A549 (cell line): Measurements from ENCODE around the gene GPR89B.
"Not testable (repeated sequence)": the region's sequence is repeated elsewhere in the genome, so short reads cannot be mapped to it uniquely, and the experiment has no call there.

ENCODE experiments used
- POLR2A ChIP-seq: IDR thresholded peaks from 2 replicates; pipeline ENCODE4 v1.6.1; 2012; ENCODE audit warnings: mild to moderate bottlenecking, low read length
- RFX5 ChIP-seq: fragments of 450-650 bp; IDR thresholded peaks from 2 replicates; pipeline ENCODE4 v1.7.1; 2014; ENCODE audit warnings: antibody characterized with exemption, mild to moderate bottlenecking, moderate library complexity
- TF ChIP-seq, protein P1 (sequence below): fragments of >200 bp; sonication (Bioruptor Twin); formaldehyde crosslinking; IDR thresholded peaks from 3 replicates; pipeline ENCODE4 v1.5.1; 2016

GRCh38 chr1:148014289-148015200 is 86.3 kb downstream of the GPR89B start:
- TF ChIP-seq, protein P1, sequence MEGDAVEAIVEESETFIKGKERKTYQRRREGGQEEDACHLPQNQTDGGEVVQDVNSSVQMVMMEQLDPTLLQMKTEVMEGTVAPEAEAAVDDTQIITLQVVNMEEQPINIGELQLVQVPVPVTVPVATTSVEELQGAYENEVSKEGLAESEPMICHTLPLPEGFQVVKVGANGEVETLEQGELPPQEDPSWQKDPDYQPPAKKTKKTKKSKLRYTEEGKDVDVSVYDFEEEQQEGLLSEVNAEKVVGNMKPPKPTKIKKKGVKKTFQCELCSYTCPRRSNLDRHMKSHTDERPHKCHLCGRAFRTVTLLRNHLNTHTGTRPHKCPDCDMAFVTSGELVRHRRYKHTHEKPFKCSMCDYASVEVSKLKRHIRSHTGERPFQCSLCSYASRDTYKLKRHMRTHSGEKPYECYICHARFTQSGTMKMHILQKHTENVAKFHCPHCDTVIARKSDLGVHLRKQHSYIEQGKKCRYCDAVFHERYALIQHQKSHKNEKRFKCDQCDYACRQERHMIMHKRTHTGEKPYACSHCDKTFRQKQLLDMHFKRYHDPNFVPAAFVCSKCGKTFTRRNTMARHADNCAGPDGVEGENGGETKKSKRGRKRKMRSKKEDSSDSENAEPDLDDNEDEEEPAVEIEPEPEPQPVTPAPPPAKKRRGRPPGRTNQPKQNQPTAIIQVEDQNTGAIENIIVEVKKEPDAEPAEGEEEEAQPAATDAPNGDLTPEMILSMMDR = not testable (repeated sequence)
- not testable (repeated sequence) for TF ChIP-seq RFX5, POLR2A
